HCT116 (cell line): Measurements from ENCODE around the gene WNK4. TPM values are rescaled to one million over a fixed set of nuclear protein-coding genes. Genes with fewer than 3 reads are reported as not detected.

ENCODE experiments used
- ATAC-seq: fragments of 200-7000 bp; cut with Tn5 transposase; 2 replicates; pipeline ENCODE4 v1.9.1; 2020; ENCODE audit warnings: mild to moderate bottlenecking, moderate library complexity
- BruUV-seq: library from RNA; stranded (reverse); fragments of 400-500 nt; replicated peaks from 2 replicates; lab custom pipeline; 2021; lab: Mats Ljungman, UMichigan
- CTCF ChIA-PET: fragments of 300-600 bp; sonication (Branson Sonifier 250); formaldehyde crosslinking; loops from one replicate; lab custom pipeline; 2021; ENCODE audit warnings: antibody characterized with exemption; lab: Charles Lee
- POLR2A ChIA-PET: fragments of 300-600, 350-600 bp; sonication (Branson Sonifier 250); formaldehyde crosslinking; loops from one replicate; lab custom pipeline; 2021; ENCODE audit warnings: antibody characterized with exemption; lab: Charles Lee
- RAD21 ChIA-PET, 2 experiments: fragments of 300-600 bp; sonication (Branson Sonifier 250); formaldehyde crosslinking; loops; one replicate each; lab custom pipeline; 2023; ENCODE audit warnings: low total read pairs in 2 of 2; ENCODE audit not compliant: uncharacterized antibody in 2 of 2, unreplicated experiment in 2 of 2, low non-redundant PET in 1 of 2; lab: Charles Lee
- DNase-seq: peaks from one replicate; pipeline ENCODE4 v3.0.0-alpha.2; 2010; ENCODE audit warnings: low read depth, low spot score
- H2AFZ ChIP-seq: fragments of 200-600 bp; shearing (Covaris generic), sonication (generic); 2 replicates; pipeline ENCODE4 v1.6.1; 2017; ENCODE audit warnings: low read depth, mixed run types, mixed read lengths, antibody characterized with exemption, low read length; ENCODE audit not compliant: poor library complexity, severe bottlenecking
- H3K27ac ChIP-seq: 2 replicates; pipeline ENCODE4 v1.5.1; 2012; ENCODE audit warnings: low read depth, low read length
- H3K27me3 ChIP-seq: fragments of 200-600 bp; sonication (generic); 2 replicates; pipeline ENCODE4 v1.6.1; 2016; ENCODE audit warnings: mixed run types, low read length, mixed read lengths; ENCODE audit not compliant: insufficient read depth
- H3K36me3 ChIP-seq, 2 experiments: fragments of 200-500 bp in 1 of 2; fragments of 200-600 bp in 1 of 2; sonication (Bioruptor generic) in 1 of 2; sonication (generic) in 1 of 2; 2 replicates each; pipeline versions ENCODE4 v1.5.1 to v1.6.1; 2014 to 2016; ENCODE audit warnings: low read length in 2 of 2, inconsistent platforms in 1 of 2, mixed read lengths in 1 of 2, mixed run types in 1 of 2; ENCODE audit not compliant: insufficient read depth in 2 of 2, control insufficient read depth in 1 of 2
- H3K4me1 ChIP-seq, 2 experiments: fragments of 200-600 bp in 1 of 2; sonication (generic) in 1 of 2; 2 replicates each; pipeline versions ENCODE4 v1.5.1 to v1.6.1; 2012 to 2017; ENCODE audit warnings: low read length in 2 of 2, inconsistent platforms in 1 of 2, mild to moderate bottlenecking in 1 of 2, mixed read lengths in 1 of 2, mixed run types in 1 of 2, moderate library complexity in 1 of 2; ENCODE audit not compliant: insufficient read depth in 2 of 2, control insufficient read depth in 1 of 2
- H3K4me2 ChIP-seq: fragments of 200-600 bp; sonication (generic); 2 replicates; pipeline ENCODE4 v1.6.1; 2017; ENCODE audit warnings: mixed run types, low read length, mixed read lengths
- H3K4me3 ChIP-seq, 2 experiments: fragments of 200-600 bp in 1 of 2; sonication (generic) in 1 of 2; replicated peaks in 1 of 2; 2 replicates each; pipeline ENCODE4 v1.5.1; 2011 to 2016; ENCODE audit warnings: low read length in 2 of 2, control low read depth in 1 of 2, low read depth in 1 of 2, mild to moderate bottlenecking in 1 of 2, mixed read lengths in 1 of 2, mixed run types in 1 of 2
- H3K79me2 ChIP-seq: fragments of 200-600 bp; sonication (generic); 2 replicates; pipeline ENCODE4 v1.6.1; 2017; ENCODE audit warnings: mild to moderate bottlenecking, mixed run types, low read length, moderate library complexity, mixed read lengths; ENCODE audit not compliant: insufficient read depth
- H3K9ac ChIP-seq: fragments of 200-600 bp; sonication (generic); 2 replicates; pipeline ENCODE4 v1.6.1; 2016; ENCODE audit warnings: low read length, mixed read lengths
- H3K9me2 ChIP-seq: fragments of 200-600 bp; sonication (generic), shearing (Covaris generic); 2 replicates; pipeline ENCODE4 v1.6.1; 2017; ENCODE audit warnings: mixed run types, mild to moderate bottlenecking, moderate library complexity; ENCODE audit not compliant: insufficient read depth
- H3K9me3 ChIP-seq, 2 experiments: fragments of 200-500 bp in 1 of 2; fragments of 200-600 bp in 1 of 2; sonication (Bioruptor generic) in 1 of 2; sonication (generic) in 1 of 2; 2 replicates each; pipeline ENCODE4 v1.6.1; 2014 to 2017; ENCODE audit warnings: low read length in 2 of 2, mixed read lengths in 2 of 2, inconsistent platforms in 1 of 2, low read depth in 1 of 2, mild to moderate bottlenecking in 1 of 2, mixed run types in 1 of 2, moderate library complexity in 1 of 2; ENCODE audit not compliant: control insufficient read depth in 1 of 2, insufficient read depth in 1 of 2
- H4K20me1 ChIP-seq: fragments of 200-600 bp; sonication (generic), shearing (Covaris generic); 2 replicates; pipeline ENCODE4 v1.6.1; 2017; ENCODE audit warnings: mixed run types, mild to moderate bottlenecking, moderate library complexity; ENCODE audit not compliant: insufficient read depth
- EZH2 ChIP-seq: fragments of 200-600 bp; sonication (generic); IDR thresholded peaks from 2 replicates; pipeline ENCODE4 v1.6.1; 2017; ENCODE audit warnings: antibody characterized with exemption, mixed run types
- POLR2A ChIP-seq: IDR thresholded peaks from 2 replicates; pipeline ENCODE4 v1.7.0; 2011; ENCODE audit warnings: borderline replicate concordance; ENCODE audit not compliant: insufficient read depth, insufficient read length; ENCODE audit errors: extremely low read depth
- POLR2AphosphoS5 ChIP-seq: IDR thresholded peaks from 2 replicates; pipeline ENCODE4 v1.6.1; 2011; ENCODE audit warnings: mild to moderate bottlenecking, low read depth, low read length, moderate library complexity
- RAD21 ChIP-seq: IDR thresholded peaks from 2 replicates; pipeline ENCODE4 v1.6.1; 2012; ENCODE audit warnings: low read depth, mild to moderate bottlenecking
- REST ChIP-seq: IDR thresholded peaks from 2 replicates; pipeline ENCODE4 v1.6.1; 2012; ENCODE audit warnings: low read depth
- YY1 ChIP-seq: IDR thresholded peaks from 2 replicates; pipeline ENCODE4 v1.6.1; 2011; ENCODE audit warnings: low read length, low read depth, moderate library complexity, mild to moderate bottlenecking; ENCODE audit not compliant: insufficient replicate concordance; ENCODE audit errors: extremely low read depth
- ZBTB33 ChIP-seq: IDR thresholded peaks from 2 replicates; pipeline ENCODE4 v1.6.1; 2011; ENCODE audit warnings: mild to moderate bottlenecking, low read length, moderate library complexity; ENCODE audit not compliant: insufficient replicate concordance; ENCODE audit errors: extremely low read depth
- intact Hi-C: fragments of 100-400 bp; cut with micrococcal nuclease; formaldehyde crosslinking; loops from 2 replicates; pipeline ENCODE4 v1.10.0; 2022
- total RNA-seq: library from RNA; stranded (reverse); gene quantifications from one replicate; pipeline ENCODE4 v1.2.1, GENCODE V29; 2021; ENCODE audit not compliant: unreplicated experiment

Gene WNK4
- total RNA-seq, 1 experiment from 2014 or later: 4.5 TPM

- Histone ChIP-seq H2AFZ (no peak overlapping the region), H3K4me2 (no peak overlapping the region), H3K4me3 (no peak overlapping the region), H3K36me3 (no peaks in the 10 kb centered on the region), H3K9me3 (no peaks in the 10 kb centered on the region), H3K79me2 (no peaks in the 10 kb centered on the region), H3K4me1 (peaks cover 0 to 8% of the 10 kb centered on the region in 2 experiments; a peak in 3 of 4 replicates), H3K9me2 (no peaks in the 10 kb centered on the region), H4K20me1 (no peaks in the 10 kb centered on the region), H3K9ac (no peak overlapping the region), H3K27ac (no peak overlapping the region), H3K27me3 (no peaks in the 10 kb centered on the region)
- ChIA-PET RAD21 (no interaction called here), CTCF (no interaction called here), POLR2A (no interaction called here)
- ATAC-seq: no peak
- BruUV-seq: no TSS peak
- intact Hi-C loops: no loop called here
- no peak for DNase-seq
- TF ChIP-seq POLR2AphosphoS5 (no peak), REST (no peak), POLR2A (no peak), ZBTB33 (no peak), YY1 (no peak), RAD21 (no peak), EZH2 (no peak)
Observed at GRCh38 chr17:42761638-42762037, 18.8 kb upstream of the WNK4 start.
